GM21786 (cell line): ENCODE results near the gene TSPAN33.
"Not testable (repeated sequence)": the region's sequence is repeated elsewhere in the genome, so short reads cannot be mapped to it uniquely, and the experiment has no call there.

Source experiments
- ATAC-seq: cut with Tn5 transposase; IDR thresholded peaks from one replicate; pipeline ENCODE4 v1.9.1; 2021; ENCODE audit not compliant: unreplicated experiment

Gene TSPAN33

DNA sequence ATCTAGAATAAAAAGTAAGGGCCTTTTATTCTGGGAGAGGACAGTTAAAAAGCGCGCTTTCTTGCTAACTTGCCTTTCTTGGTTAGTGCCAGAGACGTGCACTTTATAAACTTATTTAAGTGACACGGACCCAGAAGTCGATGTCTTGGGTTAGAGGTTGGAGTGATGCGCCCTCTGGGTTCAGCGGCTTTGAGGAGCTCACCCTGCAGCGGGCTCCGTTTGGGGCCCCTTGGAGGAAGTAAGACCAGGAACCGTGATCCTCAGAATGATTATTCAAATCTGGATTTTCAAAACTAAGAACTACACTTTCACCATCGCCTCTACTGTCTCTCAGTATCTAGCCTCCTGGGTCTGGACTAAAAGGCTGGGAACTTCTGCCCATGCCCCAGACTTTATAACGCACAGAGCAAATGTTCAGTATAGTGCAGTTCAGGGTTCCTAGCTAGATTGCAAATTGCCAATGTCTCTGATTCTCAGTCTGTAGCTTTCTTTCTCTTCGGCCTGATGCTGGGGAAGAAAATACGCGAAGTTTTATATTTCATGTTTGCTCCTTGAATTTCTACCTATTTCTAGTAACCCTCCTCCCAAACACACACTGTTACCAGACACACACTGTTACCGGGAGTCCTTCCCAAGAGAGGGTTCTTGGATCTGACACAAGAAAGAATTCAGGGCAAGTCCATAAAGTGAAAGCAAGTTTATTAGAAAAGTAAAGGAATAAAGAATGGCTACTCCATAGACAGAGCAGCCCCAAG, 25.4 kb downstream of the TSPAN33 start:
- ATAC-seq, result peak; percentile 71

DNA sequence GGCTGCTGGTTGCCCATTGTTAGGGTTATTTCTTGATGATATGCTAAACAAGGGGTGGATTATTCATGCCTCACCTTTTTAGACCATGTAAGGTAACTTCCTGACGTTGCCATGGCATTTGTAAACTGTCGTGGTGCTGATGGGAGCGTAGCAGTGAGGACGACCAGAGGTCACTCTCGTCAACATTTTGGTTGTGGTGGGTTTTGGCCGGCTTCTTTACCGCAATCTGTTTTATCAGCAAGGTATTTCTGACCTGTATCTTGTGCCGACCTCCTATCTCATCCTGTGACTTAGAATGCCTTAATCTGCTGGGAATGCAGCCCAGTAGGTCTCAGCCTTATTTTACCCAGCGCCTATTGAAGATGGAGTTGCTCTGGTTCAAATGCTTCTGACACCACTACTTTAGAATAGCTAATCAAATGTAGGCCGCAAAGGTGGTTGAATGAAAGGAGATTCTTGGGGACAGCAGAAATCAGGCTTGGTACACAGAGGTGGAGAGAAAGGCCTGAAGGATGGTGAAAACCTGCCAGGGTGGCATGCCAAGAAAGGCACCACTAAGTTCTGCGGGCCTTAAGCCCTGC, 26.0 kb downstream of the TSPAN33 start:
- ATAC-seq, result no peak

DNA sequence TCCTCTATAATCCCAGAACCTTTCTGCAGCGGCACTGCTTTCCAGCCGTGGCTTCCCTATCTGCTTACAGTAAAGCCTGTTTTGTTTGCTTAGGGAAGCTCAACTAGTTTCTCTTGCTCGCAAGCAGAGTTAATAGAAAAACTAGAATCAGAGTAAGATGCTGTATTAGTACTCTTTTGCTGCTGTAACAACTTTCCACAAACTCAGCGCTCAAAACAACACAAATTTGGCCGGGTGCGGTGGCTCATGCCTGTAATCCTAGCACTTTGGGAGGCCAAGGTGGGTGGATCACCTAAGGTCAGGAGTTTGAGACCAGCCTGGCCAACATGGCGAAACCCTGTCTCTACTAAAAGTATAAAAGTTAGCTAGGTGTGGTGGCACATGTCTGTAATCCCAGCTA, 29.4 kb downstream of the TSPAN33 start:
- ATAC-seq, result not testable (repeated sequence)

GRCh38 chr7:129176916-129177710, 32.6 kb downstream of the TSPAN33 start:
- no peak for ATAC-seq

GRCh38 chr7:129184981-129185670, 40.6 kb downstream of the TSPAN33 start:
- no peak for ATAC-seq

DNA sequence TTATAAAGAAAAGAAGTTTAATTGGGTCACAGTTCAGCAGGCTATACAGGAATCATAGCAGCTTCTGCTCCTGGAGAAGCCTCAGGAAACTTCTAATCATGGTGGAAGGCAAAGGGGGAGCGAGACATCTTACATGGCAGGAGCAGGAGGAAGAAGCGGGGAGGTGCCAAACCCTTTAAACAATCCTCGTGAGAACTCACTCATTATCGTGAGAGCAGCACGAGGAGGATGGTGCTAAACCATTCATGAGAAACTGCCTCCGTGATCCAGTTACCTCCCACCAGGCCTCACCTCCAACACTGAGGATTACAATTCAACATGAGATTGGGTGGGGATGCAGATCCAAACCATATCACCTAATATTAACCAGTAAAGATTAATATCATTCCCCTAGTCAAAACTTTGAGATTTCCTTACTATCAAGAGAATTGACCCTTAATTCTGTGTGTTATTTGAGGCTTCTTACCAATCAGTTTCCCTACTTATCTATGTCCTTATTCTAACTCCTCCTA, 42.3 kb downstream of the TSPAN33 start:
- no peak for ATAC-seq

DNA sequence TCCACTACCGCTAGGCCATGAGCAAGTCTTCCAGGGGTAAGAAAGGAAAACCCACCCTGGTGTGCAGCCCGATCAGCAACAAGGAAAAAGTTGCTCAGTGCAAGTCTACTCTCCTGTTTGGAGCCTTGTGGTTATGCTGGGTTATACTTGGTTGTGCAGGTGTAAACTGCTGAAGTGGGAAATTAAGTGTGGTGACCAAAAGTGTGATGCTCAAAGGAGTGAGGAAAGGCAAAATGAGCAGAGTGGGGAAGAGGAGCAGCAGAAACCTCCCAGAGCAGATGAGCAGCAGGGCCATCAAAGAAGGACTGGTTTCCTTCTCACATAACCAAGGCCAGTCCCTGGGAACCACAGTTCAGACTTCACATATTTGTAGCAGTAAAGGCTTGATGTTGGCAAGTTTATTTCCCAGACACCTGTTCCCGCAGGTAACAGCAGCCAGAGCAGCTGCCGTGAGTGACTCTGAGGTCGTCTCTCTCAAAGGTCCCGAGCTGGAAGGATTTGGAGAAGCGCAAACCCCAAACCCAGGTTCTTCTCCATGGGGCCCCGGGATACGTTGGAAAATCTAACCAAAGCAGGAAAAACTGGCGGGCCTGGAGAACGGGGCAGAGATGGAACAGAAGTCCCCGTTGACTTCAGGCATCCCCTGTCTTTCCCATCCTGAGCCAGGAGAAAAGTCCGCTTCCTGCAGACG, 43.3 kb downstream of the TSPAN33 start:
- no peak for ATAC-seq

- no peak for ATAC-seq
Measured at GRCh38 chr7:129188372-129188891, 43.9 kb downstream of the TSPAN33 start, which contains the start of gene SMO. SMO (plus strand) TSS chr7:129188633; CDS start chr7:129189152, 519 bp downstream.

- no peak for ATAC-seq
Measured at GRCh38 chr7:129188892-129189660, 44.6 kb downstream of the TSPAN33 start.

- no peak for ATAC-seq
Measured at GRCh38 chr7:129189661-129190310, 45.3 kb downstream of the TSPAN33 start.

GRCh38 chr7:129191272-129191671, 46.8 kb downstream of the TSPAN33 start:
- no peak for ATAC-seq

GRCh38 chr7:129193892-129194291, 49.4 kb downstream of the TSPAN33 start:
- no peak for ATAC-seq

GRCh38 chr7:129197771-129198170, 53.3 kb downstream of the TSPAN33 start:
- no peak for ATAC-seq

DNA sequence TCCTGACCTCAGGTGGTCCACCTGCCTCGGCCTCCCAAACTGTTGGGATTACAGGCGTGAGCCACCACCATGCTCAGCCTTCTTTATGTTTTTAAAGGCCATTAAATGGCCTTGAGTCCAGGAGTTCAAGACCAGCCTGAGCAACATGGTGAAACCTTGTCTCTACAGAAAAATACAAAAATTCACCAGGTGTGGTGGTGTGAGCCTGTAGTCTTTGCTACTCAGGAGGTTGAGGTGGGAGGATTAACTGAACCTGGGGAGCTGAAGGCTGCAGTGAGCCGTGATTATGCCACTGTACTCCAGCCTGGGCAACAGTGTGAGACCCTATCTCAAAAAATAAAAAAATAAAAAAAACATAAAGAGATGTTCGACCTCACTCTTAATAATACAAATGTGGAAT, 54.9 kb downstream of the TSPAN33 start:
- ATAC-seq, result no peak

DNA sequence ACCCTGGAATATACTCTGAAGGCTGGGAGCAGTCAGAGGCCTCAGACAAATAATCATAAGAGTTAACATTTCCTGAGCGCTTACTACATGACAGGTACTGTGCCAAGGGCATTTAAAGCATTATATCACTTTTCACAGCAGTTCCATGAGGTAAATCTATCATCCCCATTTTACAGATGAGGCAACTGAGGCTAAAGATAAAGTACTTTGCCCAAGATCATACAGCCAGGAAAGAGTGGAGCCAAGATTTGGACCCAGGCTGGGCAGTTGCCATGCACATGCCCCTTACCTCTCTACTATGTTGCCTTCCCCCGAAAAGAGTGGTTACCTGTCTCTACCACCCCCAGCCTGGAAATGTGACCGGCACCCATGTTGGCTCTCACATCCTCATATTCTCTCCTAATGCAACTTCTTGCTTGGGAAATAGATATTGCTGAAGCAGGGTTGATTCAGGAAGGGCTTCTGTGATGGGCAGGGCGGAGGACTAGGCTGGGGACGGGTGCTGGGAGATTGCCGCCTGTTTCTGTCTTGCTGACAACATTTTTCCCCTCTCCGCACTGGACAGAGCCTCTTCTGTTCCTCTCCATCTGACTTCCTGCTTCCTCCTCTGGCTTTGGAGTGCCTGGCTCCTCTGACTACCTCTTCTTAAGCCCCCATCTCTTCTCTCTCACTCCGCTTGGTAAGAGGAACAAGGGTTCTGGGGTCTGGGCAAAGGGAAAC, 57.7 kb downstream of the TSPAN33 start:
- ATAC-seq, result no peak

DNA sequence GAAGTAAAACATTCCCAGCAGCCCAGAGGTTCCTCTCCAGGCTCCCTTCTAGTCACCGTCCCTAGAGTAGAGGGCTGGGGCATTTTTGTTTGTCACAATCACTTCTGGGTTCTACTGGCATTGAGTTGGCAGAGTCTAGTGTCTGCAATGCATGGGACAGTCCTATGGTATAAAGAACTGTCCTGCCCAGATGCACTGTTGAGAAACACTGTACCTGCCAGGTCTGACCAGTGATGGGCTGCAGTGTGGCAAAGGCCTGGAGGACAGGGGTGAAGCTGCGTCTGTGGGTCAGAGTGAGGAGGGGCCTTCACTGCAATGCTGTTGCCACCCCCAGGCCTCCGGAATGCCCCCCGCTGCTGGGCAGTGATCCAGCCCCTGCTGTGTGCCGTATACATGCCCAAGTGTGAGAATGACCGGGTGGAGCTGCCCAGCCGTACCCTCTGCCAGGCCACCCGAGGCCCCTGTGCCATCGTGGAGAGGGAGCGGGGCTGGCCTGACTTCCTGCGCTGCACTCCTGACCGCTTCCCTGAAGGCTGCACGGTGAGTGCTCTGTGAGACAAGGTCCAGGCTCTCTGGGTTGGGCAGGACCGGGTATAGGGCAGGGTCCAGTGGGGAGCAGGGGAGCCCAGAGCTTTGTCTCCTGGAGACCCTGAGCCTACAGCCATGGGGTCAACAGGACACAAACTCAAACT, 58.7 kb downstream of the TSPAN33 start:
- no peak for ATAC-seq

DNA sequence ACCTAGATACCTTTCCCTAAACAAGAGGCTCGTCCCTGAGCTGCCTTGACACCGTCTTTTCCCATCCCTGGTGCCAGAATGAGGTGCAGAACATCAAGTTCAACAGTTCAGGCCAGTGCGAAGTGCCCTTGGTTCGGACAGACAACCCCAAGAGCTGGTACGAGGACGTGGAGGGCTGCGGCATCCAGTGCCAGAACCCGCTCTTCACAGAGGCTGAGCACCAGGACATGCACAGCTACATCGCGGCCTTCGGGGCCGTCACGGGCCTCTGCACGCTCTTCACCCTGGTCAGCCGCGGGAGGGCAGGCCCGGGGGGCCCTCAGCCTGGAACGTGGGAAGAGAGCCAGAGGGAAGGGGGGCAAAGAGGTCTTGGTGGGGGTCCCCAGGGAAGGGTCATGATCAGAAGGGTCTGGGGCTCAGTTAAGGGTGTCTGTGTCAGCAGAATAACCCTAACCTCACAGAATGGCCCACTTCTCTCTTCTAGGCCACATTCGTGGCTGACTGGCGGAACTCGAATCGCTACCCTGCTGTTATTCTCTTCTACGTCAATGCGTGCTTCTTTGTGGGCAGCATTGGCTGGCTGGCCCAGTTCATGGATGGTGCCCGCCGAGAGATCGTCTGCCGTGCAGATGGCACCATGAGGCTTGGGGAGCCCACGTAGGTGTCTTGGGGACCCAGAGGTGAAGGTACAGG, 60.8 kb downstream of the TSPAN33 start:
- no peak for ATAC-seq
